Occipital lobe (tissue), 2 donors: ENCODE data around the gene NYAP2. TPM values are rescaled to one million over a fixed set of nuclear protein-coding genes. Genes with fewer than 3 reads are reported as not detected.

Experiments
- DNase-seq: peaks from one replicate; lab custom pipeline; 2025; lab: John Stamatoyannopoulos, UW
- total RNA-seq: library from RNA; depleted of rRNA; stranded (reverse); fragments of >200 nt; gene quantifications from one replicate; pipeline ENCODE4 v1.2.3, GENCODE V29; 2014

Gene NYAP2
- total RNA-seq, 1 donor from 2014 or later = 7.8 TPM

- DNase-seq = no peak
Observed at GRCh38 chr2:225479386-225479785, 79.9 kb downstream of the NYAP2 start.

- no peak for DNase-seq
Observed at GRCh38 chr2:225484751-225485150, 85.2 kb downstream of the NYAP2 start.

DNA sequence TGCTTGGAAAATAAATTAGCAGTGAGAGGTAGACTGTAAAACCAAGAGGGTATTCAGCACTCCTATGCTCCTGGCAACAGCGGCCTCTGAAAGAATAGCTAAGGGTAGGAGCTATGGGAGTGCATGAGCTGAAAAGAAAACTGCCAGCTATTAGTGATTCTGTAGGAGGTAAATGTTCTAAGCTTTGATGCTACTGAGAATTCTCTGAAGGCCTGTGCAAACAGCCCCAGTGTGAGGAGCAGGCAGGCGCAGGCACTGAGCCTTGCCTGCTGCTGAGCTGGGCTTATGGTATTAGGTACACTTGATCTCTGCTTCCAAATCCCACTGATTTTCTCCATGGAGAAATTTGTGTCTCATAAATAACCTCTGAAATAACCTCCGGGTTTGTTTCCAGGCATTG, 86.7 kb downstream of the NYAP2 start:
- DNase-seq = peak; percentile 3

- DNase-seq = no peak
Observed at GRCh38 chr2:225487878-225488416, 88.4 kb downstream of the NYAP2 start.

- no peak for DNase-seq
Observed at GRCh38 chr2:225488743-225489142, 89.2 kb downstream of the NYAP2 start.

DNA sequence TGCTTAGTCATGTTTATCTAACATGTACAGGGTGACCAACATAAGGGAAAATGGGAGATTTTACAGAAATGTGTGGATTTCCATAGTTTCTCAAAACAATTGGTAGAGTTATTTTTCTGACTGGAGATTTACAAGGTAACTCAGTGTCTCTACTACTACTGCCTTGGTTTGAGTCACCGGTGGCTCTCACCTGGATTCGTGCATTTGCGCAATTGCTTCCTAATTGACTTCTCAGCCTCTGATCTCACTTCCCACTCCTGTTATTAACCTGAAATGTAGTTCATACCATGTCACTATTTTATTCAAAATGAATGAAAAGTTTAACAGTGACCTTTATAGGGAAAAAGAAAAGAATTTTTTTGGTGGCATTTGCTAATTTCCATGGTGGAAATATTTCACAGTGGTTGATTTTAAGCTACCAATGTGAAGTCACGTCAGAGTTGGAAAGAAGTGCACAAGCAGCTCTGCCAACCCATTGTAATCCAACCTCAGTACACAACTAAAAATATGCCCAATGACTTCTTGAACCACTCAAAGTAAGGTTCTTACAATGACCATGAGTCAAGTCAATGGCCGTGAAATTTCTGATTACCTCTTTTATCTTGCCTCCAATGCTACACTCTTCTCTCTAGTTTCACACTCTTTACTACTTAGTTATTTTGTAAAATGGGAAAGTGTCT, 94.0 kb downstream of the NYAP2 start:
- DNase-seq = no peak

GRCh38 chr2:225494100-225494459, 94.6 kb downstream of the NYAP2 start:
- DNase-seq = no peak

GRCh38 chr2:225495706-225496105, 96.2 kb downstream of the NYAP2 start:
- no peak for DNase-seq

GRCh38 chr2:225496568-225496967, 97.1 kb downstream of the NYAP2 start:
- no peak for DNase-seq

GRCh38 chr2:225497166-225497565, 97.7 kb downstream of the NYAP2 start:
- no peak for DNase-seq

DNA sequence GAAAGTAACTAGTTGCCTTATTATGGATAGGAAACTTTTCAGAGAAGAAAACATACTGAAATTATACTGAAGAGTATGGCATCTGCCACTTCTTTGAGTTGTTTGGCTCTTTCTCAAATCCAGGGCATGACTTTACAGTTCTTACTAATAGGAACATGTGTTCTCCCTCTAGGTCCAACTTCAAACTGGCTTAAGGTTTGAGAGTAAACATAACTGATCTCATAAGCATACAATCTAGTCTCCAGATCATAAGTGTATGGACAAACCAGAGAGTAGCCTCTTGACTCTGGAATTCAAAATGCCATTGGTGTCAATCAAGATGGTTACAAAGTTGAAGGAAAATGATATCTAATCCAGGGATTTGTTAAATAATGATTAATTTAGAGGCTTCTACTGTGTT, 101.5 kb downstream of the NYAP2 start:
- no peak for DNase-seq

- DNase-seq = no peak
Observed at GRCh38 chr2:225502971-225503370, 103.5 kb downstream of the NYAP2 start.

DNA sequence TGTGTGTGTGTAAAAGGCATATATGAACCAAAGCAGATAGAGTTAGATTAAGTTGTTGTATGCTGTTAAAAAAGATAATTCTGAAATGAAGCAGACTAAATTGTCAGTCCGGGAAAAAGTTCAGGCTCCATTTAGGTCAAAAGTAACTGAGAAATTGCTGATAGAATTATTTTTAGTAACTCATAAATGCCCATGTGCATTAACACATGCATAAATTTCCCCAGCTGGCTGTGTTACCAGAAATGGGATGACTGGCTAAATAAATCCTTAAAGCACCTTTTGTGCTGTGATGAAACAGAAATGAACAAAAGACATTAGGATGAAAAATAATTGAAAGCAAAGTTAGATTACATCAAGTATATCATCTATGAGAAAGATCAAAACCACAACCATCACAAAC, 111.3 kb downstream of the NYAP2 start:
- DNase-seq = no peak

- no peak for DNase-seq
Observed at GRCh38 chr2:225512469-225512868, 113.0 kb downstream of the NYAP2 start.

DNA sequence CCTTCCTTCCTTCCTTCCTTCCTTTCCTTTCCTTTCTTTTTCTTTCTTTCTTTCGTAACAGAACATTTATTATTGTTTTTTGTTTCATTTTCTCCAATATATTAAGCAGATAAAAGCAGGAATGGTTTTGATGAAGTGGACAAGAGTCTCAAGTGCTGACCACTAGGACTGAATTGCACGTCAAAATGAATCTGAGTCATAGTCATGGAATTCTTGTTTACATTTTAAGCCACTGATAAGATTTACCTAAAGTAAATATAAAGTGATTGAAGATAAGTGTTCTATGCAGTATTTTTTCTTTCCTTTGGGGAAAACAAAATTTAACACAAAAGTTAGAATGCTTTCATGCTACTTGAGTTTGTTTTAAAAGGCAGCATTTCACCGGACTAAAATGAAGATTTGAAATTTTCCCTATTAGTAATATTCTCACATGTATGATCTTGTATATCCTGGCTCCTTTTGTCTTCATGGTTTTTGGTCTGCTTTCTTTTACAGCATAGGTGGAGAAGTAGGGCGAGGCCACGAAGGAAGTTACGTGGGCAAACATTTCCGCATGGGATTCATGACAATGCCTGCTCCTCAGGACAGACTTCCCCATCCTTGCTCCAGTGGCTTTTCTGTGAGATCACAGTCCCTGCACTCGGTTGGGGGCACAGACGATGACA, 113.5 kb downstream of the NYAP2 start:
- DNase-seq = no peak

DNA sequence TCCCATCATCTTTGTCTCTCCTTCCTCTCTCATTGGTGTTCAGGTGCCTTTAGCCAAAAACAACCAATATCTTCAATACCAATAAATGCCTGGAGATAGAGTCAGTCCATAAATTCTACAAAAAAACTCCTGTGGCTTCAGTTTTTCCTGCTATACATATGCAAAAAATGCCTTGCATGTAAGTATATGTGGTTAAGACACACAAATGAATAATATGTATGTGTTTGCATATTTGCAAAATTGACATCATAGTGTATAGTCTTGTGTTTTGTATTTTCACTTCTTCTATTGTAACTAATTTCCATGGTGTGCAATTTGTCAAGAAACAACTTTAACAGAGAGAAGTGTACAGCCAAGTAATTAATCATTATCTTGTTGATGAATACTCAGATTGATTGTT, 115.5 kb downstream of the NYAP2 start:
- no peak for DNase-seq

- DNase-seq = no peak
Observed at GRCh38 chr2:225526760-225527390, 127.4 kb downstream of the NYAP2 start.

GRCh38 chr2:225531559-225531958, 132.0 kb downstream of the NYAP2 start:
- no peak for DNase-seq

GRCh38 chr2:225532096-225532495, 132.6 kb downstream of the NYAP2 start:
- no peak for DNase-seq

- DNase-seq = no peak
Observed at GRCh38 chr2:225534037-225534436, 134.5 kb downstream of the NYAP2 start.

- no peak for DNase-seq
Observed at GRCh38 chr2:225534697-225535096, 135.2 kb downstream of the NYAP2 start.

DNA sequence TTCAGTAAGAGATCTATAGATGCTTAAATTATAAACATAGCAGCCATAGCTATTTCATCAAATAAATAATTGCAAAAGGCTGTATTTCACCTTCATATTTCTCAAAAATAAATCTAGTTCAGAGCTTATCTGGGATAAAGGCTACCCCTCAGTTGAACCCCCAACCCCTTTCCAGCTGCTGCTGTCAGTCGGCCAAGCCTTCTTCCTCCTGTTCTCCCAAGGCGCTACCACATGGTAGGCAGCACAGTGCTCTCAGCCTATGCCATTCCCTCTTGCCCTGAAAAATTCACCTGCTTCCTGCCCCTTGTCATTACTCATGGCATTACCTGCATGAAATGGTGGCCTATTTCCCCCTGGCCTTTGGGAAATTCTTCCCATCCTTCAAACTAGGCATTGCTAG, 136.5 kb downstream of the NYAP2 start:
- DNase-seq = no peak

GRCh38 chr2:225543626-225544025, 144.1 kb downstream of the NYAP2 start:
- no peak for DNase-seq
